Measurements from ENCODE around the gene CERS4. TPM values are rescaled to one million over a fixed set of nuclear protein-coding genes. Genes with fewer than 3 reads are reported as not detected.
A peak's percentile ranks its signal among the peaks of the same experiment; 100 is the strongest.

CERS4 gene
- total and polyA plus RNA-seq, 10 of the 15 experiments (the other 5 are each of a cell fraction or from before 2014, with no cell fraction given): 0.34 to 62.1 (median 20.7) TPM

DNA sequence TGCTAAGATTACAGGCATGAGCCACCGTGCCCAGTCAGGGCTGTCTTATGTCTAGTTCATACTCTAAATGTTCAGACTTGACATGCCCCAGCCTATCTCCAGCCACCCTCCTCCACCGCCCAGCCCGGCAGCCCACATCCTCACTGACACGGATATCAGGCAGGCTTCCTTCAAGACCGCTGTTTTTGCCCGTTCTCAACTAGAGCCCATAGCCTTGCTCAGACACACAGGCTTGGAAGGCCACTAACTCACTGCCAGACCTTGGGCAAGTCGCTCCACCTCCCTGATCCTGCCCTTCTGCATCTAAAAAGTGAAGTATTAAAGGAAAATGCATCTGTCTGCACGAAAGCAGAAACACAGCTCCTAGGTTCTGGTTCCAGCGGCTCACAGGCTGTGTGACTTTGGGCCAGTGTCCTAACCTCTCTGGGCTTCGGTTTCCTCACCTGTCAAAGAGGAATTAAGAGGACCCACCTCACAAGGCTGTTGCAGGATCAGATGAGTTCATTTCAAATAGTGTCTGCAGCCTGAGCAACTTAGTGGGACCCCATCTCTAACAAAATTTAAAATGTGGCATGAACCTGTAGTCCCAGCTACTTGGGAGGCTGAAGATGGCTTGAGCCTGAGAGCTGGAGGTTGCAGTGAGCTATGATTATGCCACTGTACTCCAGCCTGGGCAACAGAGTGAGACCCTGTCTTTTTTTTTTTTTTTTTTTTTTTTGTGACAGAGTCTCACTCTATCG, 14.5 kb upstream of the CERS4 start (continued):
- TF ChIP-seq, protein P1, sequence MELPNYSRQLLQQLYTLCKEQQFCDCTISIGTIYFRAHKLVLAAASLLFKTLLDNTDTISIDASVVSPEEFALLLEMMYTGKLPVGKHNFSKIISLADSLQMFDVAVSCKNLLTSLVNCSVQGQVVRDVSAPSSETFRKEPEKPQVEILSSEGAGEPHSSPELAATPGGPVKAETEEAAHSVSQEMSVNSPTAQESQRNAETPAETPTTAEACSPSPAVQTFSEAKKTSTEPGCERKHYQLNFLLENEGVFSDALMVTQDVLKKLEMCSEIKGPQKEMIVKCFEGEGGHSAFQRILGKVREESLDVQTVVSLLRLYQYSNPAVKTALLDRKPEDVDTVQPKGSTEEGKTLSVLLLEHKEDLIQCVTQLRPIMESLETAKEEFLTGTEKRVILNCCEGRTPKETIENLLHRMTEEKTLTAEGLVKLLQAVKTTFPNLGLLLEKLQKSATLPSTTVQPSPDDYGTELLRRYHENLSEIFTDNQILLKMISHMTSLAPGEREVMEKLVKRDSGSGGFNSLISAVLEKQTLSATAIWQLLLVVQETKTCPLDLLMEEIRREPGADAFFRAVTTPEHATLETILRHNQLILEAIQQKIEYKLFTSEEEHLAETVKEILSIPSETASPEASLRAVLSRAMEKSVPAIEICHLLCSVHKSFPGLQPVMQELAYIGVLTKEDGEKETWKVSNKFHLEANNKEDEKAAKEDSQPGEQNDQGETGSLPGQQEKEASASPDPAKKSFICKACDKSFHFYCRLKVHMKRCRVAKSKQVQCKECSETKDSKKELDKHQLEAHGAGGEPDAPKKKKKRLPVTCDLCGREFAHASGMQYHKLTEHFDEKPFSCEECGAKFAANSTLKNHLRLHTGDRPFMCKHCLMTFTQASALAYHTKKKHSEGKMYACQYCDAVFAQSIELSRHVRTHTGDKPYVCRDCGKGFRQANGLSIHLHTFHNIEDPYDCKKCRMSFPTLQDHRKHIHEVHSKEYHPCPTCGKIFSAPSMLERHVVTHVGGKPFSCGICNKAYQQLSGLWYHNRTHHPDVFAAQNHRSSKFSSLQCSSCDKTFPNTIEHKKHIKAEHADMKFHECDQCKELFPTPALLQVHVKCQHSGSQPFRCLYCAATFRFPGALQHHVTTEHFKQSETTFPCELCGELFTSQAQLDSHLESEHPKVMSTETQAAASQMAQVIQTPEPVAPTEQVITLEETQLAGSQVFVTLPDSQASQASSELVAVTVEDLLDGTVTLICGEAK (IDR thresholded peaks at IDR 0.05; ENCODE audit: borderline replicate concordance): 0 out of 2 replicates have a peak, but pooled peaks have one; percentile 18
- TF ChIP-seq MXI1 (IDR thresholded peaks at IDR 0.05; ENCODE audit: low read depth, low read length) (peak; percentile 35; the same call in 1 of the 2 replicates), ZNF687 (IDR thresholded peaks at IDR 0.05) (0 out of 2 replicates have a peak, but pooled peaks have one; percentile 39), RUNX3 (IDR thresholded peaks at IDR 0.05; ENCODE audit: low read length) (no peak), BMI1 (IDR thresholded peaks at IDR 0.05; ENCODE audit: borderline replicate concordance) (no peak), GABPA (IDR thresholded peaks at IDR 0.05; ENCODE audit: low read depth) (no peak), JUND (IDR thresholded peaks at IDR 0.05; ENCODE audit: low read depth, low read length) (no peak), JUNB (IDR thresholded peaks at IDR 0.05) (no peak), BACH1 (IDR thresholded peaks at IDR 0.05; ENCODE audit: borderline replicate concordance) (peak; percentile 69; the same call in 1 of the 2 replicates), MEF2A (IDR thresholded peaks at IDR 0.05; ENCODE audit: insufficient read depth, low read depth, low read length) (no peak), FOXM1 (IDR thresholded peaks at IDR 0.05; ENCODE audit: low read depth, low read length) (no peak), EGR1 (IDR thresholded peaks at IDR 0.05; ENCODE audit: borderline replicate concordance in 1 of 2, low read depth in 2 of 2, low read length in 2 of 2) (no peak), DPF2 (IDR thresholded peaks at IDR 0.05) (peak; percentile 52), POLR2AphosphoS5 (IDR thresholded peaks at IDR 0.05; ENCODE audit: low read length) (no peak; the same call in 1 of the 2 replicates), PAX8 (IDR thresholded peaks at IDR 0.05) (no peak)
- TF ChIP-seq, protein P2, sequence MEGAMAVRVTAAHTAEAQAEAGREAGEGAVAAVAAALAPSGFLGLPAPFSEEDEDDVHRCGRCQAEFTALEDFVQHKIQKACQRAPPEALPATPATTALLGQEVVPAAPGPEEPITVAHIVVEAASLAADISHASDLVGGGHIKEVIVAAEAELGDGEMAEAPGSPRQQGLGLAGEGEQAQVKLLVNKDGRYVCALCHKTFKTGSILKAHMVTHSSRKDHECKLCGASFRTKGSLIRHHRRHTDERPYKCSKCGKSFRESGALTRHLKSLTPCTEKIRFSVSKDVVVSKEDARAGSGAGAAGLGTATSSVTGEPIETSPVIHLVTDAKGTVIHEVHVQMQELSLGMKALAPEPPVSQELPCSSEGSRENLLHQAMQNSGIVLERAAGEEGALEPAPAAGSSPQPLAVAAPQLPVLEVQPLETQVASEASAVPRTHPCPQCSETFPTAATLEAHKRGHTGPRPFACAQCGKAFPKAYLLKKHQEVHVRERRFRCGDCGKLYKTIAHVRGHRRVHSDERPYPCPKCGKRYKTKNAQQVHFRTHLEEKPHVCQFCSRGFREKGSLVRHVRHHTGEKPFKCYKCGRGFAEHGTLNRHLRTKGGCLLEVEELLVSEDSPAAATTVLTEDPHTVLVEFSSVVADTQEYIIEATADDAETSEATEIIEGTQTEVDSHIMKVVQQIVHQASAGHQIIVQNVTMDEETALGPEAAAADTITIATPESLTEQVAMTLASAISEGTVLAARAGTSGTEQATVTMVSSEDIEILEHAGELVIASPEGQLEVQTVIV (IDR thresholded peaks at IDR 0.05; ENCODE audit: borderline replicate concordance, partially characterized antibody): no peak
- TF ChIP-seq, protein P3, sequence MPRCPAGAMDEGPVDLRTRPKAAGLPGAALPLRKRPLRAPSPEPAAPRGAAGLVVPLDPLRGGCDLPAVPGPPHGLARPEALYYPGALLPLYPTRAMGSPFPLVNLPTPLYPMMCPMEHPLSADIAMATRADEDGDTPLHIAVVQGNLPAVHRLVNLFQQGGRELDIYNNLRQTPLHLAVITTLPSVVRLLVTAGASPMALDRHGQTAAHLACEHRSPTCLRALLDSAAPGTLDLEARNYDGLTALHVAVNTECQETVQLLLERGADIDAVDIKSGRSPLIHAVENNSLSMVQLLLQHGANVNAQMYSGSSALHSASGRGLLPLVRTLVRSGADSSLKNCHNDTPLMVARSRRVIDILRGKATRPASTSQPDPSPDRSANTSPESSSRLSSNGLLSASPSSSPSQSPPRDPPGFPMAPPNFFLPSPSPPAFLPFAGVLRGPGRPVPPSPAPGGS (IDR thresholded peaks at IDR 0.05; ENCODE audit: borderline replicate concordance, insufficient read depth, low read depth, low read length, poor library complexity, severe bottlenecking): no peak
